Keratinocyte (primary cell): ENCODE measurements around the gene PNMA6E. TPM values are rescaled to one million over a fixed set of nuclear protein-coding genes. Genes with fewer than 3 reads are reported as not detected.
"Not testable (repeated sequence)": the region's sequence is repeated elsewhere in the genome, so short reads cannot be mapped to it uniquely, and the experiment has no call there.

Source experiments
- DNase-seq: peaks from one replicate; pipeline ENCODE4 v3.0.0-alpha.2; 2011; ENCODE audit warnings: low read depth, missing footprints, low spot score
- FAIRE-seq: peaks from 2 replicates; lab custom pipeline; 2011; peaks lifted over from hg19 to GRCh38; lab: Jason Lieb, UNC
- H2AFZ ChIP-seq: 2 replicates; pipeline ENCODE4 v1.6.0; 2012; ENCODE audit warnings: low read length, control low read depth, inconsistent platforms; ENCODE audit not compliant: control insufficient read depth
- H3K27ac ChIP-seq: 2 replicates; pipeline ENCODE4 v1.5.1; 2011; ENCODE audit warnings: low read length; ENCODE audit not compliant: control insufficient read depth, insufficient read depth
- H3K27me3 ChIP-seq: 3 replicates; pipeline ENCODE4 v1.6.0; 2011; ENCODE audit warnings: low read length; ENCODE audit not compliant: control insufficient read depth, insufficient read depth; ENCODE audit errors: extremely low read depth
- H3K36me3 ChIP-seq, 2 experiments: 2 replicates in 1 of 2; 3 replicates in 1 of 2; pipeline ENCODE4 v1.5.1; 2011; ENCODE audit warnings: low read length in 2 of 2, mild to moderate bottlenecking in 1 of 2; ENCODE audit not compliant: control insufficient read depth in 2 of 2, insufficient read depth in 2 of 2; ENCODE audit errors: extremely low read depth in 1 of 2
- H3K4me1 ChIP-seq: 3 replicates; pipeline ENCODE4 v1.5.1; 2011; ENCODE audit warnings: low read length; ENCODE audit not compliant: control insufficient read depth, insufficient read depth; ENCODE audit errors: extremely low read depth
- H3K4me2 ChIP-seq: 3 replicates; pipeline ENCODE4 v1.6.0; 2011; ENCODE audit warnings: low read depth, low read length; ENCODE audit not compliant: control insufficient read depth, insufficient read depth; ENCODE audit errors: extremely low read depth
- H3K4me3 ChIP-seq, 3 experiments: fragments of 200-600 bp in 1 of 3; sonication (generic) in 1 of 3; 2 replicates in 2 of 3; 3 replicates in 1 of 3; pipeline ENCODE4 v1.5.1; 2011 to 2016; ENCODE audit warnings: low read length in 3 of 3, mild to moderate bottlenecking in 3 of 3, control low read depth in 2 of 3, inconsistent platforms in 1 of 3, low read depth in 1 of 3, mixed read lengths in 1 of 3, mixed run types in 1 of 3, moderate library complexity in 1 of 3; ENCODE audit not compliant: control insufficient read depth in 2 of 3, insufficient read depth in 2 of 3; ENCODE audit errors: extremely low read depth in 1 of 3
- H3K79me2 ChIP-seq: 2 replicates; pipeline ENCODE4 v1.6.0; 2012; ENCODE audit warnings: low read length; ENCODE audit not compliant: control insufficient read depth, insufficient read depth
- H3K9ac ChIP-seq: 3 replicates; pipeline ENCODE4 v1.6.0; 2011; ENCODE audit warnings: low read length; ENCODE audit not compliant: control insufficient read depth, insufficient read depth; ENCODE audit errors: extremely low read depth
- H3K9me1 ChIP-seq: 3 replicates; pipeline ENCODE4 v1.6.0; 2011; ENCODE audit warnings: low read length; ENCODE audit not compliant: control insufficient read depth, insufficient read depth; ENCODE audit errors: extremely low read depth
- H3K9me3 ChIP-seq: 2 replicates; pipeline ENCODE4 v1.5.1; 2012; ENCODE audit warnings: low read depth, low read length; ENCODE audit not compliant: control insufficient read depth
- H4K20me1 ChIP-seq: 3 replicates; pipeline ENCODE4 v1.6.0; 2011; ENCODE audit warnings: low read length; ENCODE audit not compliant: control insufficient read depth, insufficient read depth; ENCODE audit errors: extremely low read depth
- EZH2 ChIP-seq: IDR thresholded peaks from one replicate; pipeline ENCODE4 v1.6.1; 2012; ENCODE audit warnings: inconsistent platforms, mild to moderate bottlenecking, low read length, moderate library complexity
- dilution Hi-C: fragments of 300-500 bp; cut with MboI; formaldehyde crosslinking; loops from one replicate; pipeline ENCODE4 v1.7.0; 2020; ENCODE audit warnings: low sequenced_read_pairs; ENCODE audit not compliant: extremely low pct_ligation_motif_present
- polyA plus RNA-seq, 5 experiments: library from polyadenylated mRNA; depleted of rRNA in 3 of 5; stranded (reverse) in 3 of 5; stranded (forward) in 1 of 5; unstranded in 1 of 5; fragments of >200 nt; gene quantifications; 1 replicate in 1 of 5; 2 replicates in 3 of 5; 3 replicates in 1 of 5; pipeline versions ENCODE4 v1.2.1 to v1.2.3, GENCODE V29; 2011 to 2012; ENCODE audit warnings: missing spikeins in 2 of 5, low read depth in 1 of 5, low replicate concordance in 1 of 5
- TF ChIP-seq, protein P1 (sequence below), 3 experiments: IDR thresholded peaks in 1 of 3; conservative IDR thresholded peaks in 1 of 3; optimal IDR thresholded peaks in 1 of 3; 2 replicates in 2 of 3; 3 replicates in 1 of 3; pipeline versions ENCODE3 to v1.5.1; 2011; ENCODE audit warnings: low read length in 3 of 3, mild to moderate bottlenecking in 3 of 3, moderate library complexity in 2 of 3, control low read depth in 1 of 3, inconsistent platforms in 1 of 3; ENCODE audit not compliant: insufficient read depth in 2 of 3; ENCODE audit errors: extremely low read depth in 1 of 3

PNMA6E gene
- polyA plus RNA-seq, 1 donor (not counting 4 experiments of a cell fraction or from before 2014, with no cell fraction given), result not detected

DNA sequence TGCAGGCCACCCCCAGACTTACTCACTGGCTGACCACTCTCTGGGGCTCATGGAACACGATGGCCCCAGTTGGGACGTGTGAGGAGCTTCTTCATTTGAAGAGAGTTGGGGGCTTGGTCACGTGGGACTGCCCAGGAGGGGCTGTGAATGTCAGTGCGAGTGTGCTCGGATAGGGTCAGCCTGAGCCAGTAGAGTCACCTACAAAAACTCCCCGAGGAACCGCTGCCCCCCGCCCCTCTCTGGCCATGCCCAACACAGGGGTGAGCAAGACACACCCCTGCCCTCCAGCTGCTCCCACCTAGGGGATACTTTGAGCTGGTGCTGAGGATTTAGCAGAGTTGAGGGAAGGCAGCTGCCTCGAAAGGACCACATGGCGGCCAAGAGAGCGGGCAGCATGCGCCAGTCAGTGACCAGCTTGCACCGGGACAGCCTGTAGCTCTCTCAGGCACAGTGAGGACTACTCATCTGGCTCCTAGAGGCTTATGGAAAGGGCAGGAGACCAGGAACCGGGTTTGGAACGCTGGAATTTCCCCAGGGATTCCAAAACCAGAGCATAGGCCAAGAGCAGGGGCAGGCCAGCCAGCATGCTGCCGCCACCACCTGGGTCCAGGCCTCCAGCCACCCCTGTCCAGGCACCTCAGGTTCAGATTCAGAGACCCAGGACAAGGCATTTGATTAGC lies 8.4 kb downstream of the PNMA6E start:
- H3K9me1 ChIP-seq, result no peaks in the 10 kb centered on the region
- DNase-seq, result no peak
- H3K4me2 ChIP-seq, result no peak overlapping the region
- no peak for FAIRE-seq
- H3K27ac ChIP-seq, result no peak overlapping the region
- peaks cover 15% of the 10 kb centered on the region for H3K9me3 ChIP-seq
- H3K4me3 ChIP-seq, result no peak overlapping the region
- TF ChIP-seq, protein P1, sequence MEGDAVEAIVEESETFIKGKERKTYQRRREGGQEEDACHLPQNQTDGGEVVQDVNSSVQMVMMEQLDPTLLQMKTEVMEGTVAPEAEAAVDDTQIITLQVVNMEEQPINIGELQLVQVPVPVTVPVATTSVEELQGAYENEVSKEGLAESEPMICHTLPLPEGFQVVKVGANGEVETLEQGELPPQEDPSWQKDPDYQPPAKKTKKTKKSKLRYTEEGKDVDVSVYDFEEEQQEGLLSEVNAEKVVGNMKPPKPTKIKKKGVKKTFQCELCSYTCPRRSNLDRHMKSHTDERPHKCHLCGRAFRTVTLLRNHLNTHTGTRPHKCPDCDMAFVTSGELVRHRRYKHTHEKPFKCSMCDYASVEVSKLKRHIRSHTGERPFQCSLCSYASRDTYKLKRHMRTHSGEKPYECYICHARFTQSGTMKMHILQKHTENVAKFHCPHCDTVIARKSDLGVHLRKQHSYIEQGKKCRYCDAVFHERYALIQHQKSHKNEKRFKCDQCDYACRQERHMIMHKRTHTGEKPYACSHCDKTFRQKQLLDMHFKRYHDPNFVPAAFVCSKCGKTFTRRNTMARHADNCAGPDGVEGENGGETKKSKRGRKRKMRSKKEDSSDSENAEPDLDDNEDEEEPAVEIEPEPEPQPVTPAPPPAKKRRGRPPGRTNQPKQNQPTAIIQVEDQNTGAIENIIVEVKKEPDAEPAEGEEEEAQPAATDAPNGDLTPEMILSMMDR (optimal IDR thresholded peaks at IDR 0.05 in 1 of 3, IDR thresholded peaks at IDR 0.05 in 1 of 3, conservative IDR thresholded peaks at IDR 0.05 in 1 of 3; ENCODE audit: extremely low read depth in 1 of 3, insufficient read depth in 2 of 3, low read length in 3 of 3), result no peak
- TF ChIP-seq EZH2, result no peak
- H4K20me1 ChIP-seq, result no peaks in the 10 kb centered on the region
- H3K9ac ChIP-seq, result no peak overlapping the region
- dilution Hi-C loops, result no loop called here
- no peaks in the 10 kb centered on the region for H3K36me3 ChIP-seq
- no peak overlapping the region for H2AFZ ChIP-seq
- no peaks in the 10 kb centered on the region for H3K27me3 ChIP-seq
- no peaks in the 10 kb centered on the region for H3K4me1 ChIP-seq
- no peaks in the 10 kb centered on the region for H3K79me2 ChIP-seq

DNA sequence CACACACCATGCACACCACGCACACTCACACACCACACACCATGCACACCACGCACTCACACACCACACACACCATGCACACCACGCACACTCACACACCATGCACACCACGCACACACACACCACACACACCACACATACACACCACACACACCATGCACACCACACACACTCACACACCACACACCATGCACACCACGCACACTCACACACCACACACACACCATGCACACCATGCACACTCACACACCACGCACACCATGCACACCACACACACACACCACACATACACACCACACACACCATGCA lies 11.7 kb downstream of the PNMA6E start:
- H3K4me3 ChIP-seq, dilution Hi-C loops, H3K9me1 ChIP-seq, H3K9ac ChIP-seq, H3K79me2 ChIP-seq, FAIRE-seq, H4K20me1 ChIP-seq, H3K4me2 ChIP-seq, DNase-seq, H2AFZ ChIP-seq, H3K36me3 ChIP-seq, H3K27me3 ChIP-seq, H3K27ac ChIP-seq, H3K4me1 ChIP-seq: not testable (repeated sequence)
- H3K9me3 ChIP-seq, result peaks cover 13% of the 10 kb centered on the region
